OCI-LY1 (cell line): ENCODE results near the gene CELF4.

ENCODE experiments used
- EZH2 ChIP-seq: fragments of 200-600 bp; sonication (generic), shearing (Covaris generic); IDR thresholded peaks from 2 replicates; pipeline ENCODE4 v1.8.0; 2017; ENCODE audit warnings: borderline replicate concordance, mixed run types, mild to moderate bottlenecking, antibody characterized with exemption, low read length, moderate library complexity, mixed read lengths
- TF ChIP-seq, protein P1 (sequence below): fragments of 200-600 bp; sonication (generic), shearing (Covaris generic); IDR thresholded peaks from 2 replicates; pipeline ENCODE4 v1.5.1; 2017; ENCODE audit warnings: mild to moderate bottlenecking, antibody characterized with exemption, low read length, moderate library complexity, mixed read lengths

GRCh38 chr18:37364237-37364636 lies 201.4 kb downstream of the CELF4 start:
- TF ChIP-seq, protein P1, sequence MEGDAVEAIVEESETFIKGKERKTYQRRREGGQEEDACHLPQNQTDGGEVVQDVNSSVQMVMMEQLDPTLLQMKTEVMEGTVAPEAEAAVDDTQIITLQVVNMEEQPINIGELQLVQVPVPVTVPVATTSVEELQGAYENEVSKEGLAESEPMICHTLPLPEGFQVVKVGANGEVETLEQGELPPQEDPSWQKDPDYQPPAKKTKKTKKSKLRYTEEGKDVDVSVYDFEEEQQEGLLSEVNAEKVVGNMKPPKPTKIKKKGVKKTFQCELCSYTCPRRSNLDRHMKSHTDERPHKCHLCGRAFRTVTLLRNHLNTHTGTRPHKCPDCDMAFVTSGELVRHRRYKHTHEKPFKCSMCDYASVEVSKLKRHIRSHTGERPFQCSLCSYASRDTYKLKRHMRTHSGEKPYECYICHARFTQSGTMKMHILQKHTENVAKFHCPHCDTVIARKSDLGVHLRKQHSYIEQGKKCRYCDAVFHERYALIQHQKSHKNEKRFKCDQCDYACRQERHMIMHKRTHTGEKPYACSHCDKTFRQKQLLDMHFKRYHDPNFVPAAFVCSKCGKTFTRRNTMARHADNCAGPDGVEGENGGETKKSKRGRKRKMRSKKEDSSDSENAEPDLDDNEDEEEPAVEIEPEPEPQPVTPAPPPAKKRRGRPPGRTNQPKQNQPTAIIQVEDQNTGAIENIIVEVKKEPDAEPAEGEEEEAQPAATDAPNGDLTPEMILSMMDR, result no peak
- TF ChIP-seq EZH2, result no peak
